Raji (cell line): ENCODE measurements around the gene ANKH.

Source experiments
- POLR2A ChIP-seq: IDR thresholded peaks from 2 replicates; pipeline ENCODE4 v1.6.1; 2011; ENCODE audit warnings: low read depth, low read length, control low read depth; ENCODE audit not compliant: insufficient read depth

Gene ANKH

DNA sequence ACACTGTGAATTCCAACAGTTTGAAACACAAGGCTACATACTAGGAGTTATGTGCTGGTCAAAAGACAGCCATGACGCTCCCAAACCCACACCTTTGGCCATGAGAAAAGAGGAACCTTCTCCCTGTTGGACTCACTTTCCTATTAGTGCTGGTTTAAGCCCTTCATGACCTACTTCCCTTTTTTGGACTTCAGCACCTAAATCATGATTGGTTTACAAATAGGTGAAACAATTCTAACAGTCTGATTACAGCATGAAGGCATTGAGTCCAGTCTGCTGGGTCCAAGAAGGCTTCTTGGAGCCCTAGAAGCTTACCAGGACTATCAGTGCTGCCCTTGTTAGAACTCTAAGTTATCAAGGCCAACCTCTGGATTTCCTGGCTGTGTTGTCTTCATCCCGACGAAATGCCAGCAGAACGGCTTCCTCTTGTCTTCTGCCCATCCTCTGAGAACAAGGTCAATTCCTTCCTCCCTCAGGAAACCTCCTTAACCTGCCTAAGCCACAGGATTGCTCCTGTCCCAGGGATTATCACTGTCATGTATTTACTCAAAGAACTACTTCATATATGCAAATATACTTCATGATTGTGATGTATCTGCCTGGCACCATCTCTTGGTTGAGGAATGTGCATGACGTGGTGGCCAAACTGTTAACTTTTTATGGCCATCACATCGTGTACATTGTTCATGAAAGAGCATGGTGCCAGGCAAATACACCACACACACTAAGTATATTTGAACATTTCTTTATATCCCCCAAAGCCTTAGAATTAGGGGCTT is 83.6 kb downstream of the ANKH start:
- no peak for TF ChIP-seq POLR2A

DNA sequence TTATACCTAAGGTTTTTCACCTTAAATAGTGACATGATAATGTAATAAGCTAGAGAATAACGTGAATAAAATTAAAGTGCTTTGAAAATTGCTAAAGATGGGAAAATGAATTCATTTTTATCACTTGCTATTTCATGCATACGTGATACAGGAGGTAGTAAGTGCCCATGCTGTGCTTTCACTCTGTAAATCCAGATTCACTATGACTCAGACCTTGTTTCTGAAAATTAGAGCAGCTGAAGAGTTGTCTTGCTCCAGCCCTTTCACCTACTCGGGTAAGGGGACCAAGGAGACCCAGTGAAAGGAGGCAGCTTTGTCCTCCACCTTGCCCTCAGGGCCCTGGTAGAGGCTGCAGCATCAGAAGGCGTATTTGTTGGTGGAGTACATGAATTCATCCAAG is 87.9 kb downstream of the ANKH start:
- no peak for TF ChIP-seq POLR2A

DNA sequence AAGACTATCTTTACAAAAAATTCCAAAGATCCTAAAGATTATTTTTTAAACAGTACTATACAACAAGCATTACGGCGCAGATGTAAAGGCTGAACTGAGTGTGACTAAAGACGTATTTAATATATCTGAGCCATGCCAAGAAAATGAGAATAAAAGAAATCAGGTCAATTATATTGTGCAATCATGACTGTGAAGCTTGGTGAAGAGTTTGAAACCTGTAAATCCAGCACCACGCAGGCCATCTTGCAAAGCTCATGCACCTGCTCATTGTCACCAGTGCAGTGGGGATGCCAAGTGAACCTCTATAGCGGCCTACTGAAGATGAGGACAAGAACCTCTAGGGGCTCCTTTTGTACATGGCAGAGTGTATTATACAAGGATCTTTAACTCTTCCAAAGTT is 89.0 kb downstream of the ANKH start:
- no peak for TF ChIP-seq POLR2A

DNA sequence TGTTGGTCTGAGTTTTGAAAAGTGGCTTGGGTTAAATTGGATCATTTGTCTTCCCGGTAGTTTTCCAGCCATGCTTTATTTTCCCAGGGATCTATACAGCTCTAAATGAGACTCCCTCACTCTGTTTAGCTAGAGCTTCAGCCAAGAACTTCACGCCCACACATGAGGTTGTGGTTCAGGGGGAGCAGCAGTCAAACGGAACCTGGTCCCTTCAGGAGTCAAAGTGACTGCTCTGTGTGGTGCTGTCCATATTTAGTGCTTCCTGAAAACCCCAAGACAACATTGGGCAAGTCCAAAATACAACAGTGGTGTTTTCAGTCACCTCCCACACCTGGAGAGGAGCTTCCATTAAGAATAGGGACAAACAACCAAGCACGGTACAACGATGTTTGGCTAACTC is 90.5 kb downstream of the ANKH start:
- TF ChIP-seq POLR2A, result no peak

DNA sequence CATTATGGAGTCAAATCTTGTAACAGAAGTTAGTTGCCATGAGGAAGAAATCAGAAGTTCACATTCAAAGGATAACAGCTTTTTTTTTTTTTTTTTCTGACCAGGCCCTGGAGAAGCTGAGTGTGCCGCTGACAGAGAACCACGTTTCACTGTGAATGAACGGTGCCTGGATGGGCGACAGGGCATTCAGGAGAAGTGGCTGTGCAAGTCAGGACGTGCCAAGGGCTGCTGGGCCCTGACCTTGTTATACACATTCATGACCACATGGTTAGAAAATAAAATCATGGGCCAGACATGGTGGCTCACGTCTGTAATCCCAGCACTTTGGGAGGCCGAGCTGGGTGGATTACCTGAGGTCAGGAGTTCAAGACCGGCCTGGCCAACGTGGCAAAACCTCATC is 91.6 kb downstream of the ANKH start:
- TF ChIP-seq POLR2A, result no peak

DNA sequence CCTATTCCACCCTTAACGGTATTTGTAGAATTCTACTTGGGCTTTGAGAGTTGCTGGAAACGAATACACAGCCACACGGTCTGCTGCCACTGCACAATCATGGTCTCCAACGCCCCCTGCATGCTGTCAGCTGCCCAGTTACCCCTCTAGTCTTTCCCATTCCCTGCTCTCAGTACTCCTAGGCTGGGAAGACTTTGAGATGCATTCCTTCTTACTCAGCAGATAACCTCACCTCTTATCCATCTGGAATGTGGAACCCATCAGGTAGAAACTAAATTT is 92.8 kb downstream of the ANKH start:
- TF ChIP-seq POLR2A, result no peak

DNA sequence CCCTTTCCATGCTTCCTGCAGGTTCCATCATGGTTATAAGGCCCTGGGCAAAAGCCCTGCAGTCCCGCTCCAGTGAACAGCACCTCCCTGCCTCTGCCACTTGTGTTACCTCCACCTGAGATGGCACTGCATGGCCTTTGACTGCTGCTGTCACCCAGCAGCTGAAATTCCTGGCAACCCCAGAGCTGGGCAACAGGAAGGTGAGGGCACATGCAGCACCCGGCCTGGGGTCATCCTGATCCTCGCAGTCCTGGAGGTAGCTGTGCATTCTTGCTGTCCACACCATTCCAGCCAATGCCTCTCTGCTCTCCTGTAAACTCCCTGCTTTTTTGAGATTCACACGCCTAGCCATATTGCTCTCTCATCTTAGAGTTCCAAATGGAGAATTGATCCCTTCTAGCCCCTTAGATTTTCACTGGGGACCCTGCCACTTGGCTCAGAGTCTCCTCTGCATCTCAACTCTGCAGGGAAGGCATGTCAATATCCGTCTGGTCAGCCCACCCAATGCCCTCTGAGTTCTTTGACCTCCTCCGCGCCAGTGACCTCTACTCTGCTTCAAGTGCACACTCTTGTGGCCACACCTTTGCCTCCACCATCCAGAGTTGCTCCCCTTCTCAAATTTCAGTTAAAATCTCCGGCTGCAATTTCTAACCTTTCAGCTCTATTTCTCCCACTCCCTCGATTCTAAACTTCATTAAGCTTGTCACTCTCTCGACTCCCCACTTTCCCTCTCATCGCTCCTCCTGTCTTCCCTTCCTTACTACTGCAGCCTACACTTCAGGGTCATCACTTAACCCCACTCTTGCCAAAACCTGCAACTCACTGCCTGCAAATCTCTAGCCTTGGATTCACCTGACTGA is 93.4 kb downstream of the ANKH start:
- no peak for TF ChIP-seq POLR2A

DNA sequence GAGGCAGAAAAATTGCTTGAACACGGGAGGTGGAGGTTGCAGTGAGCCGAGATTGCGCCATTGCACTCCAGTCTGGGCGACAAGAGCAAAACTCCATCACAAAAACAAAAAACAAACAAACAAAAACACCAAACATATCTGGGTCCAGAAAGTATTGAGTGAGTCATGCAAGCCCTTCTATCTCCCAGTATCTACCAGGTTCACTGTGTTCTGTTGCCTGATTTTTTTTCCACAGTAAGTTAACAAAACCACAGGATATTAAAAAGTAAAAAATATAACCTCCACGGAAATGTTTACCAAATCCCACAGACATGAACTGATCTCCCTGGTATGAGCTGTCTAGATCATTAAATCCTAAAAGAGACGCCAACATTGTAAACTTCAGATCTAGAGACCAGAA is 94.4 kb downstream of the ANKH start:
- TF ChIP-seq POLR2A, result no peak

DNA sequence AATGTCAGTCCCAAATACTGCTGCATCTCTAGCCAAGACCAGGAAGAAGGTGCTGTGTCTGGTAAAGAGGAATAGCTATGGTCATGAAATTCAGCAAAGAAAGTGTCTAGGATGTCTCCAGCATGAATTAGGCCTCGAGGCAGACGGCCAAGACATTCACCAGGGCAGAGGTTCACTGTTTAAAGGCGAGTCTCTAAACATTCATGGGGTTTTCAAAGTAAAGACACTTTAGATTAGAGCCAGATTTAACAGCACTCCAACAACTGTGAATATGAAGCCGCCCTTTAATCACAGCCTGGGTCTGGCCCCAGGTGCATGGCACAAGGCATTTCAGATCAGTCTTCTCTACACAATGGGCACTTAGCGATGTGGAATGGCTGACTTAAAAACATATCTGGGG is 95.0 kb downstream of the ANKH start:
- no peak for TF ChIP-seq POLR2A

DNA sequence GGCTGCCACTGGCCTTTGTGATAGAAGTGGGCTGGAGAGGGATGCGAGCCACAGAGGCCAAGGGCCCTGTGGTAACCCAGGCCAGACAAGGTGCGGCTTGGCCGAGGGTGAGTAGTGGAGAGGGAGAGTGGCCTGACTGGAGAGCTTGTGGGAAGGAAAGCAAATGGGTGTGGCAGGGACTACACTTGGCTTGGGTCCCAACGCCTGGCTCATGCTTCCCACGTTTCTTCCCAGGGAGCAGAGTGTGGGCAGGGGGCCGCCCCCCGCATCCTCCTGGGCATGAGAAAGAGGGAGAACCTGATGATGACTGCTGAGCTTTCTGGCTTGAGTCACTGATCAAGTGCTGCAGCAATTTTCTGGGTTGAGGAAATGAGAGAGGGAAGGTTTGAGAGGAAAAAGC is 95.7 kb downstream of the ANKH start:
- no peak for TF ChIP-seq POLR2A

DNA sequence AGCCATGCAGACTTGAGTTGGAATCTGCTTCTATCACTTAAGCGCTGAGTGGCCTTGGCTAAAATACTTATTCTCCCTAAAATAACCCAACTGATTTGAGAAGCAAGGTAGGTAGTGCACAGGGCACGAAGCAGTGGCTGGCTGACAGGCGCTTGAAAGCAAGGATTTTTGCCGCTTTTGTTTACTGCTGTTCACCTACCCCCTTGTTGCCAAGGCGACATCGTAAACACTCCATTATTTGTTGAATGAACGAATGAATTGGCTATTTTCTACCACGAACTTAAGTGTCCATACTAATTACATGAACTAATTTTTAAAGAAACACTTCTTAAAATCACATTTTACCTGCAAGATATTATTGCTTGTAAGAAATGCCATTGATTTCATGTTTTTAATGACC is 98.0 kb downstream of the ANKH start:
- no peak for TF ChIP-seq POLR2A

DNA sequence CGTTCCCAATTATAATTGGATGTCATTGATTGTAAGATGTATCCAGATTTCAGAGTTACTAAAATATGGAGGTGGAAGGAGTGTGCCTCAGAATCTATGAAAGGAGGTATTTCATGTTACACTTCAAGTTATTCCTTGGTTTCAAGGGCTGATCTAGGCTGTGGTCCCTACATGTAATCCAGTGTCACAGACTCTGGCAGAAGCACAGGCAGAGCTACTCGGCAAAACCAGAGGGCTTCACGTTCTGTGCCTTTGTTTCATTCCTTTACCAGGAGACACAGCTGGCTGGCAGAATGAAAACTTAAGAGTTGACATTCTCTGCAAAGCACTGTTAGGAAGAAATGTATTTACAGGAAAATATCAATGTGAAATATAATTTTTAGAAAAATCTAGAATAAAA is 99.6 kb downstream of the ANKH start:
- no peak for TF ChIP-seq POLR2A

DNA sequence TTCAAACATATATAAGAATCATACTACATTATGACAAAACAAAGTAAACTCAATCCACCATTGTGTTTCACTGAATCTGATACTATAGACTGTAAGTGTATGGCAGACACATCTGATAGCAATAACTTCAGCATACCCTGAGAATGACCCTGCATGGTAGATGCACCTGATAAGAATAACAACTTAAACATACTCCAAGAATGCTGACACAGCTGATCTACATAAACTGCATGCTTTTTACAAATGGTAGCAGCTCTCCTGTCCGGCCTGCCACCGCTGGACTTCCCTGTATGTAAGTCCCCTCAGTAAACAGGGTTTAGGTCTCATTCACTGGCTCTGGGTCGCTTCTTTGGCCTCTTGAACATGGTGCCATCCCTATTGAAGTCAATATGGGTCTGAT is 100.4 kb downstream of the ANKH start:
- no peak for TF ChIP-seq POLR2A

DNA sequence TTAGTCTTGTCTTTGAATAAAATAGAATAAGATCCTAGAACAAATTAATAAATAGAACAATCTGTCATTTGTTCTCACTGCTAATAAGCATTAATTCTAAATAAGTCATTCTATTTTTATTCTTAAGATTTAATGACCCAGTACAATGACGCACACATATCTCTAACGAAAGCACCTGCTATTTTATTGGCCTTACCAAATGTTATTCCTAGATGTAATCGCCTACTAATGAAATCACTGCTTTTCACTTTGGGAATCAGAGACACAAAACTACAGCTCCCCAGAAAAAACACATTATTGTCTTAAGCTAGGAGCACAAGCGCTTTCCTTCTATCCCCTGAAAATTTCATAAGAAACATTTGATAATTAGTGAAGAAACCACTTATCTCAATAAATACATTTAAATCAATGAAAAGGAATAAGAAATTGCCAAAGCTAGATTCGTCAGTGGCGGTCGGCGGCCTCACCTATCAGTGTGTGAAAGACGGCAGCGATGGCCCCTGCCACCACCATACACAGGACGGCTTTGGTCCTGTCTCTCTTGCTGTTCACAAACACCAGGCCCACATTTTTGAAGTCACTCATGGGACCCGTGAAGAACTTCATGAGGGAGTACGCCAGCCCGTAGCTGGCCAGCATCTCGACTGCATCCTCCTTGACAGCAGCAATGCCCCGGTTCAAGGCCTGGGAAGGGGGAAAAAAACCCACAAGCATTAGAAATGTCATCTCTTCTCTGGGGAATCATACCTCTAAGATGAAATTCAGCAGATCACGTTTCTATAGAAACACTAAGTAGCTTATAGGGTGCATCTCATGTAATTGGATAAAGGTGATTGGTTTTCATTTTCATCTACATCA is 102.8 kb downstream of the ANKH start:
- TF ChIP-seq POLR2A, result no peak

DNA sequence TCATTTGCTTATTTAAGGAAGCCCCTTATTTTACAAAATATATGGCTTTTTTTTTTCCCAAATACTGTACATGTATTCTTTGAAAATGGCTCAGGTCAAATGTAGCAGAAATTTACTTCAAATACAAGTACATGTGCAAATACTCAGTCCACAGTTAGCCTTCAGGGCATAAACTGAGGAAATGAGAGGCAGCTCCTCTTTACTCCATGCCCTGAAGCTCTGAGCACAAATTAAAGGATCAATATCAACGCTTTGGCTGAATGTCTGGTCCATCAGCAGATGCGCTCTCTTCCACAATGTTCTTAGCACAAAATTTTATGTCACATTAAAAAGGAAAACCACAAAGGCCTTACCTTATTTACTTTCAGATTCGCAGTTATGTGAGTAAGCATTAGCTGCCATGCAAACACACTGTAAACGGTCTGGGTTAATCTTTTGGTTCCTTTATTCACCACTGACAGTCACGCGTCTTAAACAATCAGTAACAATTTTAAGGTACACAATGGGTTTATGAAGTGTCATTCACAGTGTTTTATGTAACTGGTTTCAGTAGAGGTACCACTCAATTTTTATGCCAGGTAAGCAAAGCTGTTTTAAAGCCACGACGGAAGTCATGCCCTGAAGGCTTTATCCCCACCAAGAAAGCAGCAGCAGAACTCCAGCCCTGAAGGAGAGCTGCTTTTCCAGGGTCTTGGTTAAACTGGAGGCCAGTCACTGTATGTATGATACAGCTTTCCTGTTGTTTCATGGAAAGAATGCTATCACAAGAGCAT is 103.7 kb downstream of the ANKH start:
- no peak for TF ChIP-seq POLR2A
